D341Med (cell line): ENCODE data around the gene ALMS1.
"Not testable (repeated sequence)": the region's sequence is repeated elsewhere in the genome, so short reads cannot be mapped to it uniquely, and the experiment has no call there.

Experiments used
- DNase-seq: peaks from one replicate; pipeline ENCODE4 v3.0.0; 2012; ENCODE audit warnings: low spot score

Gene ALMS1

GRCh38 chr2:73402386-73403103 is 16.9 kb downstream of the ALMS1 start:
- no peak for DNase-seq

- DNase-seq = no peak
Observed at GRCh38 chr2:73403237-73403636, 17.6 kb downstream of the ALMS1 start.

- no peak for DNase-seq
Observed at GRCh38 chr2:73404409-73404808, 18.8 kb downstream of the ALMS1 start.

- peak; percentile 36 for DNase-seq
Observed at GRCh38 chr2:73406996-73407395, 21.4 kb downstream of the ALMS1 start.

- no peak for DNase-seq
Observed at GRCh38 chr2:73408198-73408597, 22.6 kb downstream of the ALMS1 start.

- no peak for DNase-seq
Observed at GRCh38 chr2:73414696-73415095, 29.1 kb downstream of the ALMS1 start.

GRCh38 chr2:73415906-73416305 is 30.3 kb downstream of the ALMS1 start:
- no peak for DNase-seq

- no peak for DNase-seq
Observed at GRCh38 chr2:73418343-73418742, 32.7 kb downstream of the ALMS1 start.

- DNase-seq = no peak
Observed at GRCh38 chr2:73423913-73424312, 38.3 kb downstream of the ALMS1 start.

- DNase-seq = no peak
Observed at GRCh38 chr2:73426176-73426575, 40.5 kb downstream of the ALMS1 start.

GRCh38 chr2:73436019-73436418 is 50.4 kb downstream of the ALMS1 start:
- no peak for DNase-seq

- DNase-seq = no peak
Observed at GRCh38 chr2:73444202-73444601, 58.6 kb downstream of the ALMS1 start.

- no peak for DNase-seq
Observed at GRCh38 chr2:73448856-73449255, 63.2 kb downstream of the ALMS1 start.

- DNase-seq = no peak
Observed at GRCh38 chr2:73449404-73449803, 63.8 kb downstream of the ALMS1 start.

- no peak for DNase-seq
Observed at GRCh38 chr2:73451263-73451972, 65.8 kb downstream of the ALMS1 start.

- DNase-seq = no peak
Observed at GRCh38 chr2:73457982-73458381, 72.3 kb downstream of the ALMS1 start.

- DNase-seq = not testable (repeated sequence)
Observed at GRCh38 chr2:73462388-73462787, 76.8 kb downstream of the ALMS1 start.

GRCh38 chr2:73468376-73468775 is 82.7 kb downstream of the ALMS1 start:
- no peak for DNase-seq

GRCh38 chr2:73483874-73484273 is 98.2 kb downstream of the ALMS1 start:
- not testable (repeated sequence) for DNase-seq

GRCh38 chr2:73487112-73487657 is 101.5 kb downstream of the ALMS1 start:
- no peak for DNase-seq

GRCh38 chr2:73488079-73488478 is 102.4 kb downstream of the ALMS1 start:
- DNase-seq = no peak

- DNase-seq = no peak
Observed at GRCh38 chr2:73489053-73489452, 103.4 kb downstream of the ALMS1 start.

GRCh38 chr2:73494031-73494430 is 108.4 kb downstream of the ALMS1 start:
- DNase-seq = no peak
